GM12878 (cell line): Measurements from ENCODE around the gene IL1RL1. TPM values are rescaled to one million over a fixed set of nuclear protein-coding genes. Genes with fewer than 3 reads are reported as not detected.

Source experiments
- ASH2L ChIP-seq: fragments of 300-600, 200-600 bp; sonication (generic); IDR thresholded peaks from 2 replicates; pipeline ENCODE4 v1.6.1; 2017; ENCODE audit warnings: low read depth, mild to moderate bottlenecking, borderline replicate concordance
- ATF3 ChIP-seq: IDR thresholded peaks from 2 replicates; pipeline ENCODE4 v1.6.1; 2011; ENCODE audit warnings: low read depth, mild to moderate bottlenecking, low read length, moderate library complexity, borderline replicate concordance; ENCODE audit errors: extremely low read depth
- CREM ChIP-seq: IDR thresholded peaks from 2 replicates; pipeline ENCODE4 v1.6.1; 2014; ENCODE audit warnings: antibody characterized with exemption, low read depth
- E2F8 ChIP-seq: fragments of 450-650 bp; IDR thresholded peaks from 2 replicates; pipeline ENCODE4 v1.6.1; 2018; ENCODE audit warnings: mild to moderate bottlenecking, low read depth, moderate library complexity; ENCODE audit not compliant: partially characterized antibody
- HDAC6 ChIP-seq: fragments of 200-600 bp; sonication (generic); IDR thresholded peaks from one replicate; pipeline ENCODE4 v1.8.0; 2017; ENCODE audit warnings: antibody characterized with exemption; ENCODE audit not compliant: unreplicated experiment
- PML ChIP-seq: IDR thresholded peaks from 2 replicates; pipeline ENCODE4 v1.6.1; 2012; ENCODE audit warnings: low read length, inconsistent platforms
- SMARCA5 ChIP-seq: fragments of 450-650 bp; IDR thresholded peaks from 2 replicates; pipeline ENCODE4 v1.6.1; 2017; ENCODE audit warnings: mild to moderate bottlenecking
- STAT1 ChIP-seq: fragments of 450-650 bp; conservative IDR thresholded peaks from 2 replicates; pipeline ENCODE4 v1.6.1; 2014; ENCODE audit warnings: antibody characterized with exemption, mild to moderate bottlenecking
- TCF7 ChIP-seq: IDR thresholded peaks from 2 replicates; pipeline ENCODE4 v1.6.1; 2014; ENCODE audit warnings: antibody characterized with exemption, borderline replicate concordance
- WRNIP1 ChIP-seq: IDR thresholded peaks from 2 replicates; pipeline ENCODE4 v1.6.1; 2011; ENCODE audit warnings: low read depth, low read length, improper control_type of control experiment, borderline replicate concordance
- polyA plus RNA-seq, 11 experiments: library from polyadenylated mRNA; depleted of rRNA in 4 of 11; unstranded in 6 of 11; stranded (reverse) in 5 of 11; fragments of >200 nt; fragmentation: Nextera tagmentation in 4 of 11; fragmentation: Illumina TruSeq in 1 of 11; extraction: Ambion mirVana in 4 of 11; extraction: Trizol in 1 of 11; gene quantifications; 1 replicate in 1 of 11; 2 replicates in 10 of 11; pipeline versions ENCODE4 v1.2.1 to v1.2.3, GENCODE V29; 2011 to 2016; ENCODE audit warnings: inconsistent platforms in 2 of 11, missing spikeins in 2 of 11, low read depth in 1 of 11
- total RNA-seq, 4 experiments: library from RNA; depleted of rRNA in 3 of 4; stranded (reverse); fragments of >200 nt in 3 of 4; fragmentation: Illumina TruSeq in 1 of 4; extraction: Trizol in 1 of 4; gene quantifications; 2 replicates each; pipeline versions ENCODE4 v1.2.1 to v1.2.3, GENCODE V29; 2013 to 2021
- TF ChIP-seq, protein P1 (sequence below): fragments of 450-650 bp; formaldehyde crosslinking; IDR thresholded peaks from 2 replicates; pipeline ENCODE4 v1.4.0; 2022; ENCODE audit warnings: mild to moderate bottlenecking, moderate library complexity
- TF ChIP-seq, protein P2 (sequence below): fragments of 450-650 bp; IDR thresholded peaks from 2 replicates; pipeline ENCODE4 v1.6.1; 2016; ENCODE audit warnings: mild to moderate bottlenecking, moderate library complexity, borderline replicate concordance

Gene IL1RL1
- total and polyA plus RNA-seq, 10 of the 15 experiments (the other 5 are each of a cell fraction or from before 2014, with no cell fraction given): 0.08 to 0.18 TPM; not detected in 8

DNA sequence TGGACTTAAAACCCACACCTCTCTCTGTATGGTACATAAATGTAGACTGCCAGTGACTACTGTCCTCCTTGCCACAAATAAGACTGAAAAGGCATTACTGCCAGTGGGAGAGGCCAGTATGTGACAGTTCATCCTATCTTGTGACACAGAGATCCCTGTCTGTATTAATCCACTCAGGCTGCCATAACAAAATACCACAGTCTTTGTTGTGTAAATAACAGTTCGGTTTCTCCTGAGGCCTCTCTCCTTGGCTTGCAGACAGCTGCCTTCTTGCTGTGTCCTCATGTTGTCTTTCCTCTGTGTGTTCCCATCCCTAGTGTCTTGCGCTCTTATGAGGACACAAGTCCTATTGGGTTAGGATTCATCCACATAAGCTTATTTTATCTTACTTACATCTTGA is 46.4 kb upstream of the IL1RL1 start (continued):
- TF ChIP-seq E2F8 (no peak), SMARCA5 (no peak), CREM (no peak), STAT1 (no peak), PML (no peak), WRNIP1 (no peak), HDAC6 (no peak), ATF3 (no peak), ASH2L (no peak), TCF7 (no peak)
- TF ChIP-seq, protein P1, sequence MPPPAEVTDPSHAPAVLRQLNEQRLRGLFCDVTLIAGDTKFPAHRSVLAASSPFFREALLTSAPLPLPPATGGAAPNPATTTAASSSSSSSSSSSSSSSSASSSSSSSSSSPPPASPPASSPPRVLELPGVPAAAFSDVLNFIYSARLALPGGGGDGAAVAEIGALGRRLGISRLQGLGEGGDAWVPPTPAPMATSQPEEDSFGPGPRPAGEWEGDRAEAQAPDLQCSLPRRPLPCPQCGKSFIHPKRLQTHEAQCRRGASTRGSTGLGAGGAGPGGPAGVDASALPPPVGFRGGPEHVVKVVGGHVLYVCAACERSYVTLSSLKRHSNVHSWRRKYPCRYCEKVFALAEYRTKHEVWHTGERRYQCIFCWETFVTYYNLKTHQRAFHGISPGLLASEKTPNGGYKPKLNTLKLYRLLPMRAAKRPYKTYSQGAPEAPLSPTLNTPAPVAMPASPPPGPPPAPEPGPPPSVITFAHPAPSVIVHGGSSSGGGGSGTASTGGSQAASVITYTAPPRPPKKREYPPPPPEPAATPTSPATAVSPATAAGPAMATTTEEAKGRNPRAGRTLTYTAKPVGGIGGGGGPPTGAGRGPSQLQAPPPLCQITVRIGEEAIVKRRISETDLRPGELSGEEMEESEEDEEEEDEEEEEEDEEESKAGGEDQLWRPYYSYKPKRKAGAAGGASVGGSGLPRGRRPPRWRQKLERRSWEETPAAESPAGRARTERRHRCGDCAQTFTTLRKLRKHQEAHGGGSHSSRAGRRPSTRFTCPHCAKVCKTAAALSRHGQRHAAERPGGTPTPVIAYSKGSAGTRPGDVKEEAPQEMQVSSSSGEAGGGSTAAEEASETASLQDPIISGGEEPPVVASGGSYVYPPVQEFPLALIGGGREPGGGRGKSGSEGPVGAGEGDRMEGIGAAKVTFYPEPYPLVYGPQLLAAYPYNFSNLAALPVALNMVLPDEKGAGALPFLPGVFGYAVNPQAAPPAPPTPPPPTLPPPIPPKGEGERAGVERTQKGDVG (CRISPR knock-in tag): no peak
- TF ChIP-seq, protein P2, sequence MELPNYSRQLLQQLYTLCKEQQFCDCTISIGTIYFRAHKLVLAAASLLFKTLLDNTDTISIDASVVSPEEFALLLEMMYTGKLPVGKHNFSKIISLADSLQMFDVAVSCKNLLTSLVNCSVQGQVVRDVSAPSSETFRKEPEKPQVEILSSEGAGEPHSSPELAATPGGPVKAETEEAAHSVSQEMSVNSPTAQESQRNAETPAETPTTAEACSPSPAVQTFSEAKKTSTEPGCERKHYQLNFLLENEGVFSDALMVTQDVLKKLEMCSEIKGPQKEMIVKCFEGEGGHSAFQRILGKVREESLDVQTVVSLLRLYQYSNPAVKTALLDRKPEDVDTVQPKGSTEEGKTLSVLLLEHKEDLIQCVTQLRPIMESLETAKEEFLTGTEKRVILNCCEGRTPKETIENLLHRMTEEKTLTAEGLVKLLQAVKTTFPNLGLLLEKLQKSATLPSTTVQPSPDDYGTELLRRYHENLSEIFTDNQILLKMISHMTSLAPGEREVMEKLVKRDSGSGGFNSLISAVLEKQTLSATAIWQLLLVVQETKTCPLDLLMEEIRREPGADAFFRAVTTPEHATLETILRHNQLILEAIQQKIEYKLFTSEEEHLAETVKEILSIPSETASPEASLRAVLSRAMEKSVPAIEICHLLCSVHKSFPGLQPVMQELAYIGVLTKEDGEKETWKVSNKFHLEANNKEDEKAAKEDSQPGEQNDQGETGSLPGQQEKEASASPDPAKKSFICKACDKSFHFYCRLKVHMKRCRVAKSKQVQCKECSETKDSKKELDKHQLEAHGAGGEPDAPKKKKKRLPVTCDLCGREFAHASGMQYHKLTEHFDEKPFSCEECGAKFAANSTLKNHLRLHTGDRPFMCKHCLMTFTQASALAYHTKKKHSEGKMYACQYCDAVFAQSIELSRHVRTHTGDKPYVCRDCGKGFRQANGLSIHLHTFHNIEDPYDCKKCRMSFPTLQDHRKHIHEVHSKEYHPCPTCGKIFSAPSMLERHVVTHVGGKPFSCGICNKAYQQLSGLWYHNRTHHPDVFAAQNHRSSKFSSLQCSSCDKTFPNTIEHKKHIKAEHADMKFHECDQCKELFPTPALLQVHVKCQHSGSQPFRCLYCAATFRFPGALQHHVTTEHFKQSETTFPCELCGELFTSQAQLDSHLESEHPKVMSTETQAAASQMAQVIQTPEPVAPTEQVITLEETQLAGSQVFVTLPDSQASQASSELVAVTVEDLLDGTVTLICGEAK: no peak
